ENCODE measurements around the gene SLC25A17.
A peak's percentile ranks its signal among the peaks of the same experiment; 100 is the strongest.

DNA sequence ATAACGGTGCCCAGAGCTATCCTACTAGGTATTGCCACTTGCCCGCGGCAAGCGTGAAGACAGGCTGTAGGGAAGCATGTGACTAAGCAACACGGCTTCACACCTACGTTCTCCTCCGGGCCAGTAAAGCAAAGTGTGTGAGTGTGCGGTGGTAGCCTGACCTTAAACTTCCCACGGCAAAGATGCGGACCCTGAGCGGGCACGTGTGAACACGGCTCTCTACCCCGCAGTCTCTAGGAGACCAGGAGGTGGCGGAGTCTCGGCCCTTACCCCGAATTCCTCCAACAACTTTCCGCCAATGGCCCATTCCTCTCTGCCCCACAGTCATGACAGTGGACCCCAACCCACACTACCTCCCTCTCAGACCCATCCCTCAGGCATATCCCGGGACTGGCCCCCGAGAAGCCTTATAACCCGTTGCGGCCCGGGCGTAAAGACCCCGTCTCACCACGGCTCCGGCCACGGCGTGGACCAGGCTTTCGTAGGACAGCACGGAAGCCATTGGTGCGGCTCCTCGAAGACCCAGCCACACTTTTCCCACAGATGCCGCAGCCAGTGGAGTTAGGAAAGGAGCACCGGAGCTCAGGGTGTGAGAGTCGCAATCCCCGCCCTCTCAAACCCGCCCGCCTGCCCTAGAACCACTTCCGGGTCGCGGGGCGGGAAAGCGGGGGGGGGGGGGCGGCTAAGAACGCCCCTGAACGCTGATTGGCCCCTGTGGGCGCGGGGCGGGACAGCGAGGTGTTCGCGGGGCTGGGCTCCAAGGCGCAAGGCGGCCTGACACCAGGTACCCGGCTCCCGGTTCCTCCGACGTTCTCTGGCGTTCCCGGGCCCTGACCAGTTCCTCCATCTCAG lies at the start of gene SLC25A17:
- TF ChIP-seq CTCF (IDR thresholded peaks at IDR 0.05), result peak in 5 of 6 experiments; percentile 25 to 41 (median 36)
- peak in 1 of 4 donors; percentile 40 for TF ChIP-seq POLR2A (IDR thresholded peaks at IDR 0.05)

All from esophagus squamous epithelium (tissue), 4 donors.